HepG2 (cell line): ENCODE data around the gene CALCB. TPM values are rescaled to one million over a fixed set of nuclear protein-coding genes. Genes with fewer than 3 reads are reported as not detected.

Experiments used
- ATAC-seq: fragments of 200-7000 bp; cut with Tn5 transposase; 3 replicates; pipeline ENCODE4 v1.9.1; 2020; ENCODE audit warnings: mild to moderate bottlenecking, moderate library complexity
- BruUV-seq: library from RNA; stranded (reverse); fragments of 400-500 nt; replicated peaks from 2 replicates; lab custom pipeline; 2021; lab: Mats Ljungman, UMichigan
- CTCF ChIA-PET: fragments of 300-600 bp; formaldehyde crosslinking; extraction: SDS; loops from one replicate; lab custom pipeline; 2021; ENCODE audit warnings: low total read pairs, inconsistent platforms, low intra/inter-chr PET ratio; lab: Yijun Ruan, JAX
- POLR2A ChIA-PET: fragments of 350-600 bp; sonication (Branson Sonifier 250); formaldehyde crosslinking; loops from one replicate; lab custom pipeline; 2020; ENCODE audit warnings: antibody characterized with exemption, inconsistent platforms; lab: Yijun Ruan, JAX
- DNase-seq: peaks from one replicate; pipeline ENCODE4 v3.0.0-alpha.2; 2015; ENCODE audit warnings: low spot score
- FAIRE-seq: peaks from 3 replicates; lab custom pipeline; 2011; peaks lifted over from hg19 to GRCh38; lab: Jason Lieb, UNC
- H2AFZ ChIP-seq: one replicate; pipeline ENCODE4 v1.6.1; 2011; ENCODE audit warnings: low read length, inconsistent platforms
- H3K27ac ChIP-seq: fragments of 300-600 bp; 3 replicates; pipeline ENCODE4 v1.8.0; 2011; ENCODE audit warnings: mixed run types, mild to moderate bottlenecking, mixed read lengths, low read length, inconsistent platforms; ENCODE audit not compliant: insufficient read depth; ENCODE audit errors: extremely low read length
- H3K27me3 ChIP-seq, 2 experiments: fragments of 200-600 bp in 1 of 2; 2 replicates in 1 of 2; 3 replicates in 1 of 2; pipeline versions ENCODE4 v1.6.0 to v1.8.0; 2011; ENCODE audit warnings: low read length in 2 of 2, mild to moderate bottlenecking in 2 of 2, moderate library complexity in 2 of 2, inconsistent platforms in 1 of 2; ENCODE audit not compliant: insufficient read depth in 2 of 2, control insufficient read depth in 1 of 2
- H3K36me3 ChIP-seq, 2 experiments: fragments of 200-600 bp in 1 of 2; replicated peaks in 1 of 2; 2 replicates in 1 of 2; 3 replicates in 1 of 2; pipeline versions ENCODE4 v1.5.1 to v1.8.0; 2011; ENCODE audit warnings: low read length in 2 of 2, inconsistent platforms in 1 of 2; ENCODE audit not compliant: insufficient read depth in 2 of 2, control insufficient read depth in 1 of 2
- H3K4me1 ChIP-seq: 2 replicates; pipeline ENCODE4 v1.5.1; 2012; ENCODE audit warnings: low read length, inconsistent platforms; ENCODE audit not compliant: insufficient read depth
- H3K4me2 ChIP-seq: 2 replicates; pipeline ENCODE4 v1.6.0; 2011; ENCODE audit warnings: low read depth, low read length, inconsistent platforms
- H3K4me3 ChIP-seq, 3 experiments: fragments of 200-600 bp in 1 of 3; sonication (generic), shearing (Covaris generic) in 1 of 3; replicated peaks in 1 of 3; 2 replicates each; pipeline ENCODE4 v1.5.1; 2011 to 2016; ENCODE audit warnings: low read length in 3 of 3, inconsistent platforms in 2 of 3, low read depth in 2 of 3, mild to moderate bottlenecking in 2 of 3, control low read depth in 1 of 3, mixed read lengths in 1 of 3; ENCODE audit not compliant: insufficient read depth in 1 of 3
- H3K79me2 ChIP-seq: one replicate; pipeline ENCODE4 v1.6.1; 2011; ENCODE audit warnings: low read length, inconsistent platforms; ENCODE audit not compliant: insufficient read depth
- H3K9ac ChIP-seq: 2 replicates; pipeline ENCODE4 v1.6.0; 2011; ENCODE audit warnings: mild to moderate bottlenecking, low read depth, low read length, inconsistent platforms; ENCODE audit not compliant: insufficient read depth
- H3K9me3 ChIP-seq: 2 replicates; pipeline ENCODE4 v1.5.1; 2012; ENCODE audit warnings: mild to moderate bottlenecking, low read length
- H4K20me1 ChIP-seq: 2 replicates; pipeline ENCODE4 v1.6.0; 2011; ENCODE audit warnings: inconsistent platforms, mild to moderate bottlenecking, low read length, moderate library complexity; ENCODE audit not compliant: insufficient read depth
- EP300 ChIP-seq, 3 experiments: sonication (generic) in 1 of 3; formaldehyde crosslinking in 1 of 3; IDR thresholded peaks; 2 replicates each; pipeline versions ENCODE4 v1.5.1 to v1.6.1; 2011 to 2020; ENCODE audit warnings: low read depth in 2 of 3, low read length in 2 of 3, borderline replicate concordance in 1 of 3, improper control_type of control experiment in 1 of 3, mild to moderate bottlenecking in 1 of 3, missing genetic modification reagents in 1 of 3, moderate library complexity in 1 of 3
- GTF3A ChIP-seq: sonication (generic); formaldehyde crosslinking; conservative IDR thresholded peaks from 2 replicates; pipeline ENCODE4 v1.4.0; 2020; ENCODE audit warnings: mild to moderate bottlenecking, missing genetic modification reagents
- MYNN ChIP-seq: sonication (generic); formaldehyde crosslinking; IDR thresholded peaks from 2 replicates; pipeline ENCODE4 v1.4.0; 2020; ENCODE audit warnings: mild to moderate bottlenecking, low read depth, missing genetic modification reagents
- NFYB ChIP-seq: sonication (generic); formaldehyde crosslinking; IDR thresholded peaks from 2 replicates; pipeline ENCODE4 v1.4.0; 2020; ENCODE audit warnings: missing genetic modification reagents
- POLR2AphosphoS2 ChIP-seq: IDR thresholded peaks from 2 replicates; pipeline ENCODE4 v1.6.1; 2011; ENCODE audit warnings: low read depth, low read length, improper control_type of control experiment
- RBAK ChIP-seq: sonication (generic); formaldehyde crosslinking; IDR thresholded peaks from 2 replicates; pipeline ENCODE4 v1.5.1; 2020; ENCODE audit warnings: mild to moderate bottlenecking, missing genetic modification reagents
- U2AF2 ChIP-seq: fragments of 200-400 bp; formaldehyde crosslinking; IDR thresholded peaks from 2 replicates; pipeline ENCODE4 v1.6.1; 2017; ENCODE audit warnings: low read depth, mild to moderate bottlenecking, low read length
- ZNF333 ChIP-seq: sonication (generic); formaldehyde crosslinking; IDR thresholded peaks from 2 replicates; pipeline ENCODE4 v1.4.0; 2020; ENCODE audit warnings: mild to moderate bottlenecking, missing genetic modification reagents, borderline replicate concordance
- ZNF776 ChIP-seq: sonication (generic); formaldehyde crosslinking; IDR thresholded peaks from 2 replicates; pipeline ENCODE4 v1.4.0; 2020; ENCODE audit warnings: mild to moderate bottlenecking, missing genetic modification reagents
- ZNF891 ChIP-seq: sonication (generic); formaldehyde crosslinking; IDR thresholded peaks from 2 replicates; pipeline ENCODE4 v1.5.0; 2020; ENCODE audit warnings: mild to moderate bottlenecking, missing genetic modification reagents
- WGBS: methylation state at CpG from one replicate; pipeline ENCODE4 v1.1.6; 2017; ENCODE audit warnings: low lambda C conversion rate; 5-methylcytosine and 5-hydroxymethylcytosine counted together
- in situ Hi-C: cut with HindIII; loops from 2 replicates; pipeline ENCODE4 v1.10.0; 2017; ENCODE audit warnings: low pct_unique_long_range_greater_than_20kb; ENCODE audit not compliant: extremely low pct_ligation_motif_present
- intact Hi-C: fragments of 100-400 bp; cut with micrococcal nuclease; formaldehyde crosslinking; loops from one replicate; pipeline ENCODE4 v1.10.0; 2022; ENCODE audit not compliant: unreplicated experiment
- polyA plus RNA-seq, 8 experiments: library from polyadenylated mRNA; depleted of rRNA in 3 of 8; stranded (reverse) in 7 of 8; unstranded in 1 of 8; fragments of >200 nt; fragmentation: Illumina TruSeq in 4 of 8; extraction: Trizol in 4 of 8; gene quantifications; 2 replicates each; pipeline versions ENCODE4 v1.2.1 to v1.2.3, GENCODE V29; 2011 to 2016; ENCODE audit warnings: low read depth in 4 of 8, missing spikeins in 1 of 8, mixed read lengths in 1 of 8; ENCODE audit not compliant: insufficient read depth in 1 of 8
- total RNA-seq, 5 experiments: library from RNA; depleted of rRNA; stranded (reverse); fragments of >200 nt; fragmentation: Illumina TruSeq; extraction: Trizol; gene quantifications; 2 replicates each; pipeline ENCODE4 v1.2.3, GENCODE V29; 2016; ENCODE audit warnings: low read depth in 1 of 5
- TF ChIP-seq, protein P1 (sequence below): sonication (generic); formaldehyde crosslinking; IDR thresholded peaks from 2 replicates; pipeline ENCODE4 v1.9.0; 2021; ENCODE audit warnings: missing genetic modification reagents, borderline replicate concordance
- TF ChIP-seq, protein P2 (sequence below): sonication (generic); formaldehyde crosslinking; IDR thresholded peaks from 2 replicates; pipeline ENCODE4 v1.5.1; 2020; ENCODE audit warnings: missing genetic modification reagents, mild to moderate bottlenecking, borderline replicate concordance

The CALCB gene
- total and polyA plus RNA-seq, 2 of the 13 experiments (the other 11 are each of a cell fraction or from before 2014, with no cell fraction given), result not detected

DNA sequence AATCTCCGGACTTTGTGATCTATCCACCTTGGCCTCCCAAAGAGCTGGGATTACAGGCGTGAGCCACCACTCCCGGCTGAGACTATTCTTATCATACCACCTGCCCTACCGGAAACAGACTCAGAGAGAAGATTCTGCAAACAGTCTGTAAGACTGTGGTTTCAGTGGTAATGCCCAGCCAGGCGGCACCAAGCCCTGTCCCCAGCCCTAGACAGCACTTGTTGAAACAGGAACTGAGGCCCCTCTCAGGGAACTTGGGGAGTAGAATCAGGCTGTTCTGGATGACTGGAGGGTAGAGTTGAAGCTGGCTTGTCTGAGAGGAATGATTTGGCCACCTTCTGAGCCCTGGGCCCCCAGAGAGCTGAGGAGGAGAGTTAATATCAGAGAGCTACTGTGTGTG lies 40.0 kb downstream of the CALCB start:
- H4K20me1 ChIP-seq, result no peaks in the 10 kb centered on the region
- CTCF ChIA-PET, result no interaction called here
- no peaks in the 10 kb centered on the region for H3K4me1 ChIP-seq
- no peaks in the 10 kb centered on the region for H3K9me3 ChIP-seq
- no peaks in the 10 kb centered on the region for H3K79me2 ChIP-seq
- POLR2A ChIA-PET, result no interaction called here
- no peak for FAIRE-seq
- no peak for DNase-seq
- 57% methylated on average over 5 of the region's 5 CpGs for WGBS
- no peak for ATAC-seq
- no peak for TF ChIP-seq GTF3A (CRISPR knock-in tag)
- TF ChIP-seq U2AF2, result no peak
- no peak for TF ChIP-seq POLR2AphosphoS2
- no peak for TF ChIP-seq RBAK (CRISPR knock-in tag)
- no peak for TF ChIP-seq MYNN (CRISPR knock-in tag)
- no peak for TF ChIP-seq EP300 (IDR thresholded peaks at IDR 0.05; ENCODE audit: low read depth in 2 of 2, low read length in 2 of 2)
- no peak for TF ChIP-seq EP300 (CRISPR knock-in tag; IDR thresholded peaks at IDR 0.05; ENCODE audit: borderline replicate concordance)
- no peak for TF ChIP-seq ZNF333 (CRISPR knock-in tag)
- TF ChIP-seq NFYB (CRISPR knock-in tag), result no peak
- no peak for TF ChIP-seq ZNF776 (CRISPR knock-in tag)
- no peak for TF ChIP-seq ZNF891 (CRISPR knock-in tag)
- TF ChIP-seq, protein P1, sequence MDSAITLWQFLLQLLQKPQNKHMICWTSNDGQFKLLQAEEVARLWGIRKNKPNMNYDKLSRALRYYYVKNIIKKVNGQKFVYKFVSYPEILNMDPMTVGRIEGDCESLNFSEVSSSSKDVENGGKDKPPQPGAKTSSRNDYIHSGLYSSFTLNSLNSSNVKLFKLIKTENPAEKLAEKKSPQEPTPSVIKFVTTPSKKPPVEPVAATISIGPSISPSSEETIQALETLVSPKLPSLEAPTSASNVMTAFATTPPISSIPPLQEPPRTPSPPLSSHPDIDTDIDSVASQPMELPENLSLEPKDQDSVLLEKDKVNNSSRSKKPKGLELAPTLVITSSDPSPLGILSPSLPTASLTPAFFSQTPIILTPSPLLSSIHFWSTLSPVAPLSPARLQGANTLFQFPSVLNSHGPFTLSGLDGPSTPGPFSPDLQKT (CRISPR knock-in tag), result no peak
- TF ChIP-seq, protein P2, sequence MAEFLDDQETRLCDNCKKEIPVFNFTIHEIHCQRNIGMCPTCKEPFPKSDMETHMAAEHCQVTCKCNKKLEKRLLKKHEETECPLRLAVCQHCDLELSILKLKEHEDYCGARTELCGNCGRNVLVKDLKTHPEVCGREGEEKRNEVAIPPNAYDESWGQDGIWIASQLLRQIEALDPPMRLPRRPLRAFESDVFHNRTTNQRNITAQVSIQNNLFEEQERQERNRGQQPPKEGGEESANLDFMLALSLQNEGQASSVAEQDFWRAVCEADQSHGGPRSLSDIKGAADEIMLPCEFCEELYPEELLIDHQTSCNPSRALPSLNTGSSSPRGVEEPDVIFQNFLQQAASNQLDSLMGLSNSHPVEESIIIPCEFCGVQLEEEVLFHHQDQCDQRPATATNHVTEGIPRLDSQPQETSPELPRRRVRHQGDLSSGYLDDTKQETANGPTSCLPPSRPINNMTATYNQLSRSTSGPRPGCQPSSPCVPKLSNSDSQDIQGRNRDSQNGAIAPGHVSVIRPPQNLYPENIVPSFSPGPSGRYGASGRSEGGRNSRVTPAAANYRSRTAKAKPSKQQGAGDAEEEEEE (CRISPR knock-in tag), result no peak
- BruUV-seq, result no TSS peak
- in situ Hi-C loops, result no loop called here
- no peak overlapping the region for H2AFZ ChIP-seq
- no peak overlapping the region for H3K4me3 ChIP-seq
- no peaks in the 10 kb centered on the region for H3K36me3 ChIP-seq
- H3K27ac ChIP-seq, result no peak overlapping the region
- H3K4me2 ChIP-seq, result no peak overlapping the region
- intact Hi-C loops, result no loop called here
- H3K27me3 ChIP-seq, result no peaks in the 10 kb centered on the region; a peak in 1 of 5 replicates
- no peak overlapping the region for H3K9ac ChIP-seq
